GM18909 (cell line): ENCODE results near the gene HMG20B.

Source experiments
- ATAC-seq: cut with Tn5 transposase; IDR thresholded peaks from one replicate; pipeline ENCODE4 v1.9.1; 2021; ENCODE audit warnings: mild to moderate bottlenecking; ENCODE audit not compliant: unreplicated experiment, poor library complexity

HMG20B gene

GRCh38 chr19:3615524-3616135, 42.9 kb downstream of the HMG20B start:
- no peak for ATAC-seq

GRCh38 chr19:3617463-3617862, 44.7 kb downstream of the HMG20B start:
- ATAC-seq: no peak

- ATAC-seq: no peak
Measured at GRCh38 chr19:3618144-3618810, 45.5 kb downstream of the HMG20B start.

GRCh38 chr19:3618811-3619630, 46.3 kb downstream of the HMG20B start:
- no peak for ATAC-seq

GRCh38 chr19:3619631-3620012, 46.9 kb downstream of the HMG20B start:
- ATAC-seq: no peak

GRCh38 chr19:3620145-3620816, 47.5 kb downstream of the HMG20B start:
- no peak for ATAC-seq

- no peak for ATAC-seq
Measured at GRCh38 chr19:3620817-3621547, 48.2 kb downstream of the HMG20B start.

GRCh38 chr19:3621689-3622088, 48.9 kb downstream of the HMG20B start:
- no peak for ATAC-seq

GRCh38 chr19:3622224-3622623, 49.5 kb downstream of the HMG20B start:
- ATAC-seq: no peak

GRCh38 chr19:3623716-3624115, 51.0 kb downstream of the HMG20B start:
- no peak for ATAC-seq

GRCh38 chr19:3625996-3626472, 53.3 kb downstream of the HMG20B start:
- ATAC-seq: no peak

- ATAC-seq: peak; percentile 83
Measured at GRCh38 chr19:3626473-3627350, 54.0 kb downstream of the HMG20B start, which contains the start of gene CACTIN. Gene CACTIN, minus strand, starts transcription at chr19:3626790. Its CDS starts 28 bp downstream, at chr19:3626762.

GRCh38 chr19:3627351-3627723, 54.6 kb downstream of the HMG20B start:
- no peak for ATAC-seq
